GM12878 (cell line): Measurements from ENCODE around the gene NAV2. TPM values are rescaled to one million over a fixed set of nuclear protein-coding genes. Genes with fewer than 3 reads are reported as not detected.

Experiments used
- ATAC-seq: fragments of 200-7000 bp; cut with Tn5 transposase; 3 replicates; pipeline ENCODE4 v1.9.1; 2020; ENCODE audit warnings: mild to moderate bottlenecking, moderate library complexity
- BruUV-seq: library from RNA; stranded (reverse); fragments of 400-500 nt; replicated peaks from 2 replicates; lab custom pipeline; 2021; lab: Mats Ljungman, UMichigan
- CTCF ChIA-PET: fragments of 300-600 bp; sonication (Branson Sonifier 250); formaldehyde crosslinking; extraction: SDS; loops from one replicate; lab custom pipeline; 2021; ENCODE audit warnings: inconsistent platforms; lab: Yijun Ruan, JAX
- POLR2A ChIA-PET: fragments of 350-600 bp; formaldehyde crosslinking; extraction: SDS; loops from one replicate; lab custom pipeline; 2021; ENCODE audit warnings: inconsistent platforms; lab: Charles Lee
- RAD21 ChIA-PET: fragments of 300-600 bp; sonication (Branson Sonifier 250); formaldehyde crosslinking; loops from one replicate; lab custom pipeline; 2023; ENCODE audit warnings: antibody characterized with exemption; ENCODE audit not compliant: unreplicated experiment; lab: Charles Lee
- SMC1A ChIA-PET: fragments of 300-600 bp; sonication (Branson Sonifier 250); formaldehyde crosslinking; loops from one replicate; lab custom pipeline; 2023; ENCODE audit not compliant: unreplicated experiment, uncharacterized antibody; lab: Charles Lee
- DNase-seq: peaks from one replicate; pipeline ENCODE4 v3.0.0-alpha.2; 2011; ENCODE audit warnings: low read depth, low spot score
- FAIRE-seq: peaks from 3 replicates; lab custom pipeline; 2011; peaks lifted over from hg19 to GRCh38; lab: Jason Lieb, UNC
- H2AFZ ChIP-seq: 2 replicates; pipeline ENCODE4 v1.6.0; 2011; ENCODE audit warnings: low read depth, low read length, control low read depth; ENCODE audit not compliant: control insufficient read depth
- H3K27ac ChIP-seq: 2 replicates; pipeline ENCODE4 v1.5.1; 2011; ENCODE audit warnings: control low read depth; ENCODE audit not compliant: control insufficient read depth, insufficient read depth
- H3K27me3 ChIP-seq, 2 experiments: replicated peaks in 1 of 2; 2 replicates each; pipeline versions ENCODE4 v1.6.0 to v1.6.1; 2011; ENCODE audit warnings: low read length in 1 of 2; ENCODE audit not compliant: control insufficient read depth in 2 of 2, insufficient read depth in 2 of 2
- H3K36me3 ChIP-seq, 2 experiments: 2 replicates each; pipeline ENCODE4 v1.5.1; 2011; ENCODE audit warnings: low read length in 1 of 2; ENCODE audit not compliant: control insufficient read depth in 2 of 2, insufficient read depth in 2 of 2
- H3K4me1 ChIP-seq: 2 replicates; pipeline ENCODE4 v1.6.1; 2011; ENCODE audit warnings: mild to moderate bottlenecking, low read length, moderate library complexity, mixed read lengths; ENCODE audit not compliant: control insufficient read depth, insufficient read depth
- H3K4me2 ChIP-seq: 2 replicates; pipeline ENCODE4 v1.6.0; 2011; ENCODE audit warnings: control low read depth; ENCODE audit not compliant: control insufficient read depth, insufficient read depth
- H3K4me3 ChIP-seq: fragments of 200-600 bp; sonication (generic); 2 replicates; pipeline ENCODE4 v1.5.1; 2016
- H3K79me2 ChIP-seq: 2 replicates; pipeline ENCODE4 v1.6.0; 2011; ENCODE audit warnings: low read length; ENCODE audit not compliant: control insufficient read depth, insufficient read depth
- H3K9ac ChIP-seq: 2 replicates; pipeline ENCODE4 v1.8.0; 2011; ENCODE audit warnings: low read length, control low read depth, mixed read lengths; ENCODE audit not compliant: control insufficient read depth, insufficient read depth
- H3K9me3 ChIP-seq: replicated peaks from 3 replicates; pipeline ENCODE4 v1.5.1; 2011; ENCODE audit warnings: mild to moderate bottlenecking, low read length; ENCODE audit not compliant: control insufficient read depth, insufficient read depth
- H4K20me1 ChIP-seq: 2 replicates; pipeline ENCODE4 v1.6.0; 2011; ENCODE audit not compliant: control insufficient read depth, insufficient read depth
- CBFB ChIP-seq: IDR thresholded peaks from 2 replicates; pipeline ENCODE4 v1.6.1; 2016; ENCODE audit warnings: antibody characterized with exemption, low read depth
- EZH2 ChIP-seq: IDR thresholded peaks from 2 replicates; pipeline ENCODE4 v1.6.1; 2012; ENCODE audit warnings: low read depth, mild to moderate bottlenecking, control low read depth, inconsistent platforms, low read length, borderline replicate concordance; ENCODE audit not compliant: control insufficient read depth
- MAX ChIP-seq: IDR thresholded peaks from 2 replicates; pipeline ENCODE4 v1.6.1; 2012; ENCODE audit warnings: low read depth, low read length, improper control_type of control experiment
- NRF1 ChIP-seq: conservative IDR thresholded peaks from 2 replicates; pipeline ENCODE4 v1.6.1; 2011; ENCODE audit warnings: mild to moderate bottlenecking, low read depth, low read length, improper control_type of control experiment
- in situ Hi-C: fragments of 300-500 bp; cut with MboI; formaldehyde crosslinking; loops from 9 replicates; pipeline ENCODE4 v1.14.3; 2018; ENCODE audit warnings: mixed read lengths
- intact Hi-C: fragments of 100-400 bp; cut with micrococcal nuclease; formaldehyde crosslinking; loops from one replicate; pipeline ENCODE4 v1.14.2; 2022; ENCODE audit not compliant: unreplicated experiment
- polyA plus RNA-seq, 11 experiments: library from polyadenylated mRNA; depleted of rRNA in 4 of 11; unstranded in 6 of 11; stranded (reverse) in 5 of 11; fragments of >200 nt; fragmentation: Nextera tagmentation in 4 of 11; fragmentation: Illumina TruSeq in 1 of 11; extraction: Ambion mirVana in 4 of 11; extraction: Trizol in 1 of 11; gene quantifications; 1 replicate in 1 of 11; 2 replicates in 10 of 11; pipeline versions ENCODE4 v1.2.1 to v1.2.3, GENCODE V29; 2011 to 2016; ENCODE audit warnings: inconsistent platforms in 2 of 11, missing spikeins in 2 of 11, low read depth in 1 of 11
- total RNA-seq, 4 experiments: library from RNA; depleted of rRNA in 3 of 4; stranded (reverse); fragments of >200 nt in 3 of 4; fragmentation: Illumina TruSeq in 1 of 4; extraction: Trizol in 1 of 4; gene quantifications; 2 replicates each; pipeline versions ENCODE4 v1.2.1 to v1.2.3, GENCODE V29; 2013 to 2021
- TF ChIP-seq, protein P1 (sequence below): fragments of 450-650 bp; formaldehyde crosslinking; IDR thresholded peaks from 2 replicates; pipeline ENCODE4 v1.5.0; 2022; ENCODE audit warnings: mild to moderate bottlenecking, missing genetic modification characterization
- TF ChIP-seq, protein P2 (sequence below): fragments of 150-350 bp; IDR thresholded peaks from 2 replicates; pipeline ENCODE4 v1.6.1; 2014; ENCODE audit warnings: mild to moderate bottlenecking, low read depth, low read length

Gene NAV2
- total and polyA plus RNA-seq, 10 of the 15 experiments (the other 5 are each of a cell fraction or from before 2014, with no cell fraction given), result 0.35 to 6.1 (median 1.1) TPM

DNA sequence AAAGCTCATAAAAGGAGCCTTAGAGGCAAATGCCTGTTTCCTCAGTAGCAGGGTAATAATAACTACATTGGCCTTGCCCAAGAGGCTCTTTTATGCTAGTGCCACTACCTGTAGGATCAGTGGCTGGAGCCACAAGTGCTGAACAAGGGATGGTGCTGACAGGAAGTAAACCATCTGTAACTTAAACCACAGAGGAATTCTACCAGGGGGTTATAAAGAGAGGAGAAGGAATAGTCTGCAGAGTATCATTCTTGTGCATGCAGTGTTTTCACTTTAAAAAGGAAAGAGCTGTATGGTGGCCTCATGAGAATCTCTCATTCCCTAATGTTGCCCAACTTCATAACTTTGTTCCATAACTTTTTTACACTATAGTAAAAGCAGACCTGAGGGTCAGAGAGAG lies 279.5 kb downstream of the NAV2 start (continued):
- TF ChIP-seq, protein P1, sequence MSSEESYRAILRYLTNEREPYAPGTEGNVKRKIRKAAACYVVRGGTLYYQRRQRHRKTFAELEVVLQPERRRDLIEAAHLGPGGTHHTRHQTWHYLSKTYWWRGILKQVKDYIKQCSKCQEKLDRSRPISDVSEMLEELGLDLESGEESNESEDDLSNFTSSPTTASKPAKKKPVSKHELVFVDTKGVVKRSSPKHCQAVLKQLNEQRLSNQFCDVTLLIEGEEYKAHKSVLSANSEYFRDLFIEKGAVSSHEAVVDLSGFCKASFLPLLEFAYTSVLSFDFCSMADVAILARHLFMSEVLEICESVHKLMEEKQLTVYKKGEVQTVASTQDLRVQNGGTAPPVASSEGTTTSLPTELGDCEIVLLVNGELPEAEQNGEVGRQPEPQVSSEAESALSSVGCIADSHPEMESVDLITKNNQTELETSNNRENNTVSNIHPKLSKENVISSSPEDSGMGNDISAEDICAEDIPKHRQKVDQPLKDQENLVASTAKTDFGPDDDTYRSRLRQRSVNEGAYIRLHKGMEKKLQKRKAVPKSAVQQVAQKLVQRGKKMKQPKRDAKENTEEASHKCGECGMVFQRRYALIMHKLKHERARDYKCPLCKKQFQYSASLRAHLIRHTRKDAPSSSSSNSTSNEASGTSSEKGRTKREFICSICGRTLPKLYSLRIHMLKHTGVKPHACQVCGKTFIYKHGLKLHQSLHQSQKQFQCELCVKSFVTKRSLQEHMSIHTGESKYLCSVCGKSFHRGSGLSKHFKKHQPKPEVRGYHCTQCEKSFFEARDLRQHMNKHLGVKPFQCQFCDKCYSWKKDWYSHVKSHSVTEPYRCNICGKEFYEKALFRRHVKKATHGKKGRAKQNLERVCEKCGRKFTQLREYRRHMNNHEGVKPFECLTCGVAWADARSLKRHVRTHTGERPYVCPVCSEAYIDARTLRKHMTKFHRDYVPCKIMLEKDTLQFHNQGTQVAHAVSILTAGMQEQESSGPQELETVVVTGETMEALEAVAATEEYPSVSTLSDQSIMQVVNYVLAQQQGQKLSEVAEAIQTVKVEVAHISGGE, result no peak

- H3K9ac ChIP-seq, result no peak overlapping the region
- DNase-seq, result no peak
- in situ Hi-C loops, result no loop called here
- SMC1A ChIA-PET, result no interaction called here
- ATAC-seq, result no peak
- no TSS peak for BruUV-seq
- no peak overlapping the region for H3K4me3 ChIP-seq
- intact Hi-C loops, result no loop called here
- RAD21 ChIA-PET, result interaction anchor here (0.6 kb wide), 1 partner anchor 54 kb away, joined by 5 read pairs; no protein-coding TSS in a partner anchor
- no peak overlapping the region for H3K4me2 ChIP-seq
- H3K27me3 ChIP-seq, result no peaks in the 10 kb centered on the region
- POLR2A ChIA-PET, result no interaction called here
- CTCF ChIA-PET, result no interaction called here
- H3K9me3 ChIP-seq, result no peaks in the 10 kb centered on the region
- H4K20me1 ChIP-seq, result no peaks in the 10 kb centered on the region
- no peak overlapping the region for H3K27ac ChIP-seq
- no peak overlapping the region for H2AFZ ChIP-seq
- no peak for FAIRE-seq
- TF ChIP-seq CBFB (no peak), MAX (no peak), EZH2 (no peak), NRF1 (no peak)
- TF ChIP-seq, protein P2, sequence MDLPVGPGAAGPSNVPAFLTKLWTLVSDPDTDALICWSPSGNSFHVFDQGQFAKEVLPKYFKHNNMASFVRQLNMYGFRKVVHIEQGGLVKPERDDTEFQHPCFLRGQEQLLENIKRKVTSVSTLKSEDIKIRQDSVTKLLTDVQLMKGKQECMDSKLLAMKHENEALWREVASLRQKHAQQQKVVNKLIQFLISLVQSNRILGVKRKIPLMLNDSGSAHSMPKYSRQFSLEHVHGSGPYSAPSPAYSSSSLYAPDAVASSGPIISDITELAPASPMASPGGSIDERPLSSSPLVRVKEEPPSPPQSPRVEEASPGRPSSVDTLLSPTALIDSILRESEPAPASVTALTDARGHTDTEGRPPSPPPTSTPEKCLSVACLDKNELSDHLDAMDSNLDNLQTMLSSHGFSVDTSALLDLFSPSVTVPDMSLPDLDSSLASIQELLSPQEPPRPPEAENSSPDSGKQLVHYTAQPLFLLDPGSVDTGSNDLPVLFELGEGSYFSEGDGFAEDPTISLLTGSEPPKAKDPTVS, result no peak
- TF ChIP-seq, protein P1, result no peak
- no peaks in the 10 kb centered on the region for H3K79me2 ChIP-seq
- H3K36me3 ChIP-seq, result no peaks in the 10 kb centered on the region
- H3K4me1 ChIP-seq, result no peaks in the 10 kb centered on the region
These were observed 280.4 kb downstream of the NAV2 start for GRCh38 chr11:19992998-19993397.
